DMS 273 (cell line): ENCODE measurements around the gene ATP8B3.
A peak's percentile ranks its signal among the peaks of the same experiment; 100 is the strongest.
"Not testable (repeated sequence)": the region's sequence is repeated elsewhere in the genome, so short reads cannot be mapped to it uniquely, and the experiment has no call there.

ENCODE experiments used
- DNase-seq: peaks from one replicate; lab custom pipeline; 2025; ENCODE audit not compliant: unreplicated experiment; lab: John Stamatoyannopoulos, UW

The ATP8B3 gene

GRCh38 chr19:1799695-1800342, 12.3 kb downstream of the ATP8B3 start:
- peak; percentile 90 for DNase-seq

DNA sequence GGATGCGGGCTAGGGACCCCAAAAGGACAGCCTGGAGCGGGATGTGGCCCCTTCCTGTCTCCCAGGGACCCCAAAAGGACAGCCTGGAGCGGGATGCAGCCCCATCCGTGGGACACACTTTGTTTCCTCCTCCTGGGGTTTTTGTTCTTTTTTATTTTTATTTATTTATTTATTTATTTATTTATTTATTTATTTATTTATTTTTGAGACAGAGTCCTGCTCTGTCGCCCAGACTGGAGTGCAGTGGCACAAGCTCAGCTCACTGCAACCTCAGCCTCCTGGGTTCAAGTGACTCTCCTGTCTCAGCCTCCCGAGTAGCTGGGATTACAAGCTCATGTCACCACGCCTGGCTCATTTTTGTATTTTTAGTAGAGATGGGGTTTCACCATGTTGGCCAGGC, 14.8 kb downstream of the ATP8B3 start:
- not testable (repeated sequence) for DNase-seq

- no peak for DNase-seq
Measured at GRCh38 chr19:1796395-1797142, 15.5 kb downstream of the ATP8B3 start.

DNA sequence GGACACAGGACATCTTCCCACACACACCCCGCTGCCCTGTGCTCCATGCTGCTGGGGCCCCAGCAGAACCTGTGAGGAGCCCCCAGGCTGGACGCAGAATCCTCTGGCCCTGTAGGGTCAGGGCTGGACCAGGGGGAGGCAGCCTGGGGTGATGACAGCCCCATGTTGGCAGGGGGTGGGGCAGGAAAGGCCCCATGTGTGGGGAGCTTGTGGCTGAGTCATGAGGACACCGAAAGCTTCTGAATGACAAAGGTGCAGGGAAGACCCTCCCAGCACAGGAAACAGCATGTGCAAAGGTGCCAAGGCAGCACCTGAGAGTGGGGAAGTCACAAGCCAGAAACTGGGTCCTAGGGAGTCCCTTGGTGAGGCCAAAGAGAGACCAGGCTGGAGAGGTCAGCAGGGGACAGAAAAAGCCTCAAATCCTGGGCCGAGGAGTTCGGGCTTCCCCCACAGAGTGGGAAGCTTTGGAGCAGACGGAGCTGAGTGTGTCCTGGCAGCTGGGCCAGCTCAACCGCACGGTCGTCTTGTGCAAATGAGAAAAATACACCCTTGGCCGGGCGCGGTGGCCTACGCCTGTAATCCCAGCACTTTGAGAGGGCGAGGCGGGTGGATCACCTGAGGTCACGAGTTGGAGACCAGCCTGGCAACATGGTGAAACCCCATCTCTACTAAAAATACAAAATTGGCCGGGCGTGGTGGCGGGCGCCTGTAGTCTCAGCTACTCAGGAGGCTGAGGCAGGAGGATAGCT, 17.5 kb downstream of the ATP8B3 start:
- peak; percentile 58 for DNase-seq

GRCh38 chr19:1791879-1792278, 20.2 kb downstream of the ATP8B3 start:
- DNase-seq: no peak

- DNase-seq: no peak
Measured at GRCh38 chr19:1790054-1790792, 21.9 kb downstream of the ATP8B3 start.

DNA sequence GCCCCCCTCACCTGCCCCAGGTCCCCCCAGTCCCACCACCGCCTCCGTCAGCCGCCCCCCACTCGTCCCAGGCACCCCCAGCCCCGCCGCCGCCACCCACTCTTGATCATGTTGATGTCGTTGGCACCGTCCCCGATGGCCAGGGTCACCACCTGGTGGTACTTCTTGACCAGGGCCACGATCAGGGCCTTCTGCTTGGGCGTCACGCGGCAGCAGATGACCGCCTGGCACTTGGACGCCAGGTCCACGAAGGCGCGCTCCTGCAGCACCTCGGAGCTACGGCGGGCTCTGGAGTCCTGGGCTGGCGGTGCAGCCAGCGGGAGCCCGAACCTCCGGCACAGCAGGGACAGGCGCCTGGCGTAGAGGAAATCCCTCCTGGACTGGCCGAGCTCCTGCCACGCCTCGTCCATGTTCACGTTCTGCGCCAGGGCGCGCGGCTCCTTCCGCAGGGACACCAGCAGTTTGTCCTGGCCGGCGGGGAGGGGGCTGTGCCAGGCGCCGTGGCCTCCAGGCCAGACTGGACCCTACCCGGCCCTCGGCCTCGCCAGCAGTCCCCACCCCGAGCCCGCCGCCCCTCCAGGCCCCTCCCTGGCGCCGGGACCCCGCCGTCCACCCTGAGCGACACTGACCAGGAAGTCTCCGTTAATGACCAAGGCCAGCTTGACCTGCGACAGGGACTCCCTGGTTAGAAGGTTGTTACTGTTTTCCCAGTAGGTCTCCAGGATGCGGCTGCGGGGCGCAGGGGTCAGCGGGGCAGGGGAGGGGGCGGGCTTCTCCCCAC, 22.6 kb downstream of the ATP8B3 start:
- peak; percentile 70 for DNase-seq

- DNase-seq: no peak
Measured at GRCh38 chr19:1787116-1787515, 25.0 kb downstream of the ATP8B3 start.

DNA sequence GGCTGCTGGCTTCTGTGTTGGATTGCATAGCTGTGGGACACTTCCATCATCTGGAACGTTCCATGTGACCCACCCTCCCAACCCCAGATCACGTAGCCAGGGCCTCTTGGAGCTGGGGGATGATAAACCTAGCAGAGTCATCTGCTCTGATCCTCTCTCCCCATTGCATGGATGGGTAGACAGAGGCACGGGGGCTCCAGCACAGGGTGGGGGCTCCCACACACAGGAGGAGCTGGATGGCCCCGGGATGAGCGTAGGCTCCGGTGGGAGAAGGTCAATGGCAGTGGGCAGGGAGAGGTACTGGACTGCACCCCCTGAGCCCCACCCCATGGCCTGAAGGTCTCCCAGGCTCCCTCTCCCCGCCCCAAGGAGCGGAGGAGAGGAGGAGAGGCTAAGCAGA, 25.4 kb downstream of the ATP8B3 start:
- DNase-seq: no peak

- no peak for DNase-seq
Measured at GRCh38 chr19:1785310-1785709, 26.8 kb downstream of the ATP8B3 start.

- DNase-seq: no peak
Measured at GRCh38 chr19:1783874-1784273, 28.2 kb downstream of the ATP8B3 start.

- DNase-seq: no peak
Measured at GRCh38 chr19:1783354-1783753, 28.7 kb downstream of the ATP8B3 start.

- DNase-seq: peak; percentile 37
Measured at GRCh38 chr19:1782521-1782920, 29.6 kb downstream of the ATP8B3 start.

DNA sequence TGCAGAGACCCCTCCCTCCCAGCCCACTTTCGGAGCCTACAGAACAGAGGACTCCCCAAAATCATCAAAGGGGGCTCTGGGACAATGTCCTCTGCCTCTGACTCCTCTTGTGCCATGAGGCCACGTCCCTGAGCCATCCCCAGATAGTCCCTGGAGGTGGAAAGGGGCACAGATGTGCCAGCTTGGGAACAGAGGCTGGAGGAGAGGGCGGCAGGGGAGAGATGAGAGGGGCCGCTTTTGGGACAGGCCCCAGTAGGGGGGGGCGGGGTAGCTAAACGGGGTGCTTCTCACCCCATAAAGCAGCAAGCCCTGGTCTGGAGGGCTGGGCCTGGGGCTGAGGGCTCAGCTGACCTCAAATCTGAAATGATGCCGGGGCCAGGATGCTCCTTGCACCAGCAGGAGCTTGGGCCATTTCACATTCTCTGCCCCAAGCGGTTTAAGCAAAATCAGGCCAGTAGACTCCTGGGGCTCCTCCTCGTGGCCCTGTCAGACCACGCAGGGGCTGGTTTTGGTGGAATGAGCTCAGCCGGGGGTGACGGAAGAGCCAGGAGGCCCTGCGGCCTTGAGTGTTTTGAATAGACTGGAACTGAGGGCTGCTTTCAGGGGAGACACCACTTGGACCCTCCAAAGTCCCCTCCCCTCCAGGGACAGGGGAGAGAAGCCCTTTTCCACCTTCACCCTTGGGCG, 31.7 kb downstream of the ATP8B3 start:
- peak; percentile 75 for DNase-seq

- DNase-seq: no peak
Measured at GRCh38 chr19:1779574-1779973, 32.5 kb downstream of the ATP8B3 start.

DNA sequence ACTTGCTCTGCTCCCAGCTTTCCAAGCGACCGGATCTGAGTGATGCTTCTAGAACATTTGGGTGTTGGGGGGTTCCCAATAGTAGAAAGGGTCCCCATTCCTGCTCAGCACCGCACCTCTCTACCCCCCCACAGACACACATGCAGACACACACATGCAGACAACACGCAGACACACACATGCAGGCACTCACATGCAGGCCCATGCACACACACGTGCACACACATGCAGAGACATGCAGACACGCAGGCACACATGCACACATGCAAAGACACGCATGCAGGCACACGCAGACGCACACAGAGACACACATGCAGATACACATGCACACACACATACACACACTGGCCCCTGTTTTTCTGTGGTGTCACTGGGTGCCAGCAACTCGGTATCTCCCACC, 34.9 kb downstream of the ATP8B3 start:
- DNase-seq: no peak

- no peak for DNase-seq
Measured at GRCh38 chr19:1776606-1777147, 35.4 kb downstream of the ATP8B3 start.

DNA sequence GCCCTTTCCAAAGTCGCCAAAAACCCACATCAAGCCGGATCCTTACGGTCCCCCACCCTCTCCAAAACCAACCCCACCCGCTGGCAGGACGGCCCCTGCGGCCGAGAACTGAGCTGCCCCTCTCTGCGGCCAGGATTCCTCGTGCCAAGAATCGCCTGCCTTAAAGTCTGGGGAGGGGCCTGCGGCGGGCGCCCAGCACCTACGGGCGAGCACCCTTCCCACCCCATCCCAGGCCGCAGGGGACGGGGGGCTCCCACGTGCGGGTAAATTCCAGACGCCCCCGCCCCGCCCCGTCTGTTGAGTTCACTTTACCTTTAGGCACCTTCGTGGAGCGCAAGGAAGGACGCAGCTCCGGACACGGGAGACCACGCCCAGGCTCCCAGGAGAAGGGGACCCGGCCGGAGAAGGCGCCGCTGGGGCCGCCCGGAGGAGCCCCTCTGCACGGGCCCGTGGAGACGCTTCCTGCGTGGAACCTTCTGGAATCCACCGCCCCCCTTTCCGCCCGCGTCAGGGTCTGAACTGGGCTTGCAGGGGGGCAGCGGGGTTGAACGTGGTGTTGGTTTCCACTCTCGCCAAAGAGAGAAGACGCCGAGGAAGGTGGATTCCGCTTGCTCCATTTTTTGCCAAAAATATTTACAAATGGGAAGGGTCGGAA, 36.0 kb downstream of the ATP8B3 start:
- DNase-seq: no peak
